ENCODE data around the gene GJB4.
A peak's percentile ranks its signal among the peaks of the same experiment; 100 is the strongest.

GRCh38 chr1:34742667-34743270 is 16.8 kb upstream of the GJB4 start:
- TF ChIP-seq CTCF (IDR thresholded peaks at IDR 0.05) (peak; percentile 54 to 97 (median 92)), POLR2A (IDR thresholded peaks at IDR 0.05) (no peak)

Data from Peyer's patch (tissue), 4 donors.